ENCODE results near the gene KCNB1.

- TF ChIP-seq CTCF (IDR thresholded peaks at IDR 0.05) (no peak), EP300 (IDR thresholded peaks at IDR 0.05; ENCODE audit: low read depth) (no peak), POLR2A (IDR thresholded peaks at IDR 0.05) (no peak)
These were observed 52.1 kb downstream of the KCNB1 start for GRCh38 chr20:49430320-49430719.

Data from transverse colon (tissue), 3 donors.